ENCODE data around the gene CST6.

Gene CST6

GRCh38 chr11:66011785-66012303 is at the start of gene CST6:
TSS of gene CST6 (plus strand) at chr11:66012008. CDS start at chr11:66012045, 37 bp downstream.
- Mint-ChIP-seq H3K4me3 (peak within 1 kb of the TSS in 1 of 2 donors; percentile 30), H3K27me3 (peaks cover 20 to 25% of the 10 kb centered on the region in 2 donors), H3K4me1 (peaks cover 0 to 11% of the 10 kb centered on the region in 2 donors), H3K9me3 (no peaks in the 10 kb centered on the region), H3K27ac (no peak within 1 kb of the TSS), H3K36me3 (no peaks in the 10 kb centered on the region)
- ATAC-seq (replicated peaks) (peak; percentile 11 to 25), DNase-seq (no peak)

- Mint-ChIP-seq H3K36me3 (peaks cover 31 to 42% of the 10 kb centered on the region in 2 donors), H3K4me1 (peaks cover 33 to 48% of the 10 kb centered on the region in 2 donors)
- ATAC-seq (replicated peaks): peak in 1 of 2 donors; percentile 41
These were observed 49.7 kb upstream of the CST6 start for GRCh38 chr11:65962141-65962564.

GRCh38 chr11:65964906-65965305 is 46.9 kb upstream of the CST6 start:
- peak overlapping the region; percentile 79 for H3K27ac Mint-ChIP-seq
- H3K36me3 Mint-ChIP-seq: peaks cover 49 to 60% of the 10 kb centered on the region in 2 donors
- DNase-seq: no peak
- no peak for ATAC-seq (replicated peaks)
- no peaks in the 10 kb centered on the region for H3K9me3 Mint-ChIP-seq
- H3K4me1 Mint-ChIP-seq: peaks cover 28 to 42% of the 10 kb centered on the region in 2 donors
- no peaks in the 10 kb centered on the region for H3K27me3 Mint-ChIP-seq
- no peak overlapping the region for H3K4me3 Mint-ChIP-seq

More at GRCh38 chr11:65962141-65962564, 49.7 kb upstream of the CST6 start:
- peak overlapping the region; percentile 89 for H3K27ac Mint-ChIP-seq
- H3K4me3 Mint-ChIP-seq: peak overlapping the region; percentile 95 to 98
- no peak for DNase-seq
- no peaks in the 10 kb centered on the region for H3K27me3 Mint-ChIP-seq
- no peaks in the 10 kb centered on the region for H3K9me3 Mint-ChIP-seq

- H3K4me1 Mint-ChIP-seq: peaks cover 29 to 48% of the 10 kb centered on the region in 2 donors
These were observed 45.6 kb upstream of the CST6 start for GRCh38 chr11:65965986-65966762.

GRCh38 chr11:65967329-65967934 is 44.4 kb upstream of the CST6 start:
- Mint-ChIP-seq H3K9me3 (no peaks in the 10 kb centered on the region), H3K27ac (no peak overlapping the region), H3K36me3 (peaks cover 59 to 70% of the 10 kb centered on the region in 2 donors), H3K4me3 (no peak overlapping the region), H3K4me1 (peaks cover 24 to 44% of the 10 kb centered on the region in 2 donors), H3K27me3 (no peaks in the 10 kb centered on the region)
- DNase-seq: no peak
- ATAC-seq (replicated peaks): no peak

More at GRCh38 chr11:65965986-65966762, 45.6 kb upstream of the CST6 start:
- ATAC-seq (replicated peaks): no peak
- DNase-seq: no peak
- Mint-ChIP-seq H3K4me3 (no peak overlapping the region), H3K27me3 (no peaks in the 10 kb centered on the region), H3K9me3 (no peaks in the 10 kb centered on the region), H3K36me3 (peaks cover 55 to 67% of the 10 kb centered on the region in 2 donors), H3K27ac (peak overlapping the region; percentile 14)

- H3K9me3 Mint-ChIP-seq: no peaks in the 10 kb centered on the region
- H3K4me1 Mint-ChIP-seq: peaks cover 13 to 30% of the 10 kb centered on the region in 2 donors
- peaks cover 64 to 71% of the 10 kb centered on the region in 2 donors for H3K36me3 Mint-ChIP-seq
- ATAC-seq (replicated peaks) (no peak), DNase-seq (no peak)
- H3K4me3 Mint-ChIP-seq: no peak overlapping the region
- no peaks in the 10 kb centered on the region for H3K27me3 Mint-ChIP-seq
- H3K27ac Mint-ChIP-seq: peak overlapping the region; percentile 59
These were observed 43.0 kb upstream of the CST6 start for GRCh38 chr11:65968600-65969482.

GRCh38 chr11:65972116-65972515 is 39.7 kb upstream of the CST6 start:
- Mint-ChIP-seq H3K27me3 (no peaks in the 10 kb centered on the region), H3K4me1 (peaks cover 8 to 14% of the 10 kb centered on the region in 2 donors), H3K4me3 (no peak overlapping the region), H3K9me3 (no peaks in the 10 kb centered on the region), H3K27ac (no peak overlapping the region), H3K36me3 (peaks cover 58 to 65% of the 10 kb centered on the region in 2 donors)
- no peak for DNase-seq
- ATAC-seq (replicated peaks): no peak

- Mint-ChIP-seq H3K27me3 (no peaks in the 10 kb centered on the region), H3K4me3 (no peak overlapping the region), H3K4me1 (peaks cover 6 to 11% of the 10 kb centered on the region in 2 donors), H3K27ac (peak overlapping the region; percentile 6), H3K36me3 (peaks cover 54 to 63% of the 10 kb centered on the region in 2 donors), H3K9me3 (no peaks in the 10 kb centered on the region)
- DNase-seq (no peak), ATAC-seq (replicated peaks) (no peak)
These were observed 38.2 kb upstream of the CST6 start for GRCh38 chr11:65973439-65974110.

GRCh38 chr11:65975771-65976170 is 36.0 kb upstream of the CST6 start:
- no peak for DNase-seq
- Mint-ChIP-seq H3K4me3 (no peak overlapping the region), H3K27me3 (no peaks in the 10 kb centered on the region), H3K4me1 (peaks cover 0 to 2% of the 10 kb centered on the region in 2 donors), H3K9me3 (no peaks in the 10 kb centered on the region), H3K27ac (peak overlapping the region; percentile 77), H3K36me3 (peaks cover 54 to 63% of the 10 kb centered on the region in 2 donors)
- no peak for ATAC-seq (replicated peaks)

- Mint-ChIP-seq H3K27ac (peak overlapping the region; percentile 83), H3K4me3 (no peak overlapping the region), H3K4me1 (peaks cover 0 to 2% of the 10 kb centered on the region in 2 donors), H3K27me3 (no peaks in the 10 kb centered on the region), H3K36me3 (peaks cover 54 to 62% of the 10 kb centered on the region in 2 donors), H3K9me3 (no peaks in the 10 kb centered on the region)
- ATAC-seq (replicated peaks) (no peak), DNase-seq (no peak)
These were observed 35.3 kb upstream of the CST6 start for GRCh38 chr11:65976216-65977176.

GRCh38 chr11:65977621-65978390 is 34.0 kb upstream of the CST6 start:
- DNase-seq (no peak), ATAC-seq (replicated peaks) (no peak)
- H3K36me3 Mint-ChIP-seq: peaks cover 47 to 54% of the 10 kb centered on the region in 2 donors
- no peaks in the 10 kb centered on the region for H3K27me3 Mint-ChIP-seq
- H3K9me3 Mint-ChIP-seq: no peaks in the 10 kb centered on the region
- peak overlapping the region; percentile 42 for H3K27ac Mint-ChIP-seq
- no peak overlapping the region for H3K4me3 Mint-ChIP-seq
- H3K4me1 Mint-ChIP-seq: no peaks in the 10 kb centered on the region

All from stimulated activated naive B cell treated with anti-CD40 and anti-IgM and Interleukin-4, amounts not matched to agents 10 μg/mL and 1 μg/mL and 100 μg/mL, for 72 hours (primary cell).